ENCODE results near the gene HSD11B1L.

GRCh38 chr19:5703819-5704818, 23.3 kb downstream of the HSD11B1L start:
- TF ChIP-seq EZH2 (IDR thresholded peaks at IDR 0.05) (no peak), POLR2AphosphoS5 (IDR thresholded peaks at IDR 0.05; ENCODE audit: borderline replicate concordance, low read depth, low read length) (no peak), FOXP2 (optimal IDR thresholded peaks at IDR 0.05; ENCODE audit: control extremely low read depth, extremely low read length, insufficient read depth) (no peak)

All from SK-N-MC (cell line).